PFSK-1 (cell line): ENCODE data around the gene TEF.
A peak's percentile ranks its signal among the peaks of the same experiment; 100 is the strongest.

Source experiments
- FOXP2 ChIP-seq: optimal IDR thresholded peaks from 2 replicates; pipeline ENCODE3; 2011; ENCODE audit warnings: borderline replicate concordance, control low read depth, inconsistent platforms; ENCODE audit not compliant: insufficient read depth; ENCODE audit errors: extremely low read length, extremely low read depth
- POLR2AphosphoS5 ChIP-seq: IDR thresholded peaks from 2 replicates; pipeline ENCODE4 v1.6.1; 2012; ENCODE audit warnings: low read depth, mild to moderate bottlenecking, control low read depth, low read length, moderate library complexity
- REST ChIP-seq, 2 experiments: IDR thresholded peaks; 2 replicates each; pipeline versions ENCODE4 v1.6.1 to v1.8.0; 2011 to 2012; ENCODE audit warnings: low read depth in 2 of 2, low read length in 2 of 2, control low read depth in 1 of 2, inconsistent platforms in 1 of 2, mild to moderate bottlenecking in 1 of 2, moderate library complexity in 1 of 2; ENCODE audit not compliant: insufficient read depth in 1 of 2
- SIN3A ChIP-seq: IDR thresholded peaks from 2 replicates; pipeline ENCODE4 v1.6.1; 2012; ENCODE audit warnings: mild to moderate bottlenecking, low read length, moderate library complexity, borderline replicate concordance; ENCODE audit not compliant: insufficient read depth
- TAF1 ChIP-seq: IDR thresholded peaks from 2 replicates; pipeline ENCODE4 v1.6.1; 2012; ENCODE audit warnings: low read length, control low read depth, borderline replicate concordance; ENCODE audit not compliant: insufficient read depth

TEF gene

DNA sequence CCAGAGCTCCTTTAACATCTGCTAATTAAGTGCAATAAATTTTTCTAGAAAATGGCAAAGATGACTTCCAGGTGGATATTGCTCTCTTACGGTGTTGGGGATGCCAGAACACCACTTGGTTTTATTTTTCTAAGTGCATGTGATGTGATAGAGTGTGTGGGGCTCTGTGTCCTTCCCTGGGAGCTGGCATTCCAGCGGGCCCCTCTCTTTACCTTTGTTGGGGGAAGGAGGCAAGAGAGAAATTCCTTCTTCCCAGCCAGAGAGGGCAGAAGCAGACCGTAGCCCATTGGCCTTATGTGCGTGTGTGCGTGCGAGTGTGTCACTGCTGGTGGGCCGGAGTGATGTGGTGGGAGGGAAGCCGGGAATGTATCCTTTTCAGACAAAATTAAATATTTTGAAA, 17.2 kb downstream of the TEF start:
- TF ChIP-seq TAF1 (no peak), SIN3A (no peak), FOXP2 (no peak), REST (IDR thresholded peaks at IDR 0.05; ENCODE audit: insufficient read depth in 1 of 2, low read depth in 2 of 2, low read length in 2 of 2) (no peak), POLR2AphosphoS5 (no peak)

- TF ChIP-seq TAF1 (no peak), POLR2AphosphoS5 (no peak), FOXP2 (no peak), SIN3A (no peak), REST (IDR thresholded peaks at IDR 0.05; ENCODE audit: insufficient read depth in 1 of 2, low read depth in 2 of 2, low read length in 2 of 2) (no peak)
Measured at GRCh38 chr22:41401781-41402648, 20.3 kb downstream of the TEF start.

GRCh38 chr22:41403532-41404318, 22.0 kb downstream of the TEF start:
- TF ChIP-seq TAF1: no peak
- no peak for TF ChIP-seq POLR2AphosphoS5
- peak; percentile 35 for TF ChIP-seq FOXP2

DNA sequence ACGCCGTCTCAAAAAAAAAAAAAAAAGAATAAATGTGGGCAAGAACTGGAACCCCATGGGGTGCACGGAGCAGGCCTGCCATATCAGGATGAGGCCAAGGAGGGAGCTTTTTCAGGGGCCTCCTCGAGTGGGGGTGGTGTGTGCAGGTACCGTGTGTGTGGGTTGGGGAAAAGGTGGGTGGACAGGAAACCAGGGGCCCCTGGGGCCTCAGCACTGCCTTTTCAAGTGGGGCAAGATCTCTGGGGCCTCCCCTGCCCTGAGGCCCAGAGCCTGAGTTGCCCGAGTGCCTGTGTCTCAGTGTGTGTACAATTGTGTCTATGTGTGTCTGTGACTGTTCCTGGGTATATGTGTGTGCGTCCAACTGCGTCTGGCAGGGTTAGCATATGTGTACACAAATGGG, 23.8 kb downstream of the TEF start:
- TF ChIP-seq POLR2AphosphoS5 (no peak), REST (IDR thresholded peaks at IDR 0.05; ENCODE audit: insufficient read depth in 1 of 2, low read depth in 2 of 2, low read length in 2 of 2) (no peak), TAF1 (no peak), FOXP2 (no peak), SIN3A (no peak)

- no peak for TF ChIP-seq TAF1
Measured at GRCh38 chr22:41406410-41406809, 24.7 kb downstream of the TEF start.

DNA sequence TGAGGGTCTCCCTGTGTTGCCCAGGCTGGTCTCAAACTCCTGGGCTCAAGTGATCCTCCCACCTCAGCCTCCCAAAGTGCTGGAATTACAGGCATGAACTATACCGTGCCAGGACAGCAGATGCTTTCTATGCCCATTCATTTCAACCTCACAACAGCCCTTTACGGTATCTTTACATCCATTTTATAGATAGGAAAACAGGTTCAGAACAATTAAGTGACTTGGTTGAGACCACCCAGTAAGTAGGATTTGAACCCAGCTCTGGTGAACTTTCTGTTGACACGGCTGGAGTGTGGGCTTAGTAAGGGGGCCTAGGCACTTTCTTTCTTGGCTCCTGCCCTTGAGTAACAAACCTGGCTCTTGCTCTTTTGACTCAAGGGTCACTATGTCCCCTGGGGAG, 25.7 kb downstream of the TEF start:
- TF ChIP-seq POLR2AphosphoS5 (no peak), TAF1 (no peak), SIN3A (no peak), FOXP2 (no peak), REST (IDR thresholded peaks at IDR 0.05; ENCODE audit: insufficient read depth in 1 of 2, low read depth in 2 of 2, low read length in 2 of 2) (no peak)
